ENCODE measurements around the gene CYP26A1.

GRCh38 chr10:93113042-93113441 is 39.3 kb downstream of the CYP26A1 start:
- TF ChIP-seq CTCF (IDR thresholded peaks at IDR 0.05) (no peak), POLR2A (IDR thresholded peaks at IDR 0.05) (no peak)

Measured in thyroid gland (tissue), 4 donors.